HG02759 (cell line): ENCODE data around the gene C1QTNF8.

ENCODE experiments used
- ATAC-seq: cut with Tn5 transposase; IDR thresholded peaks from one replicate; pipeline ENCODE4 v1.9.1; 2021; ENCODE audit warnings: mild to moderate bottlenecking, moderate library complexity; ENCODE audit not compliant: unreplicated experiment

The C1QTNF8 gene

DNA sequence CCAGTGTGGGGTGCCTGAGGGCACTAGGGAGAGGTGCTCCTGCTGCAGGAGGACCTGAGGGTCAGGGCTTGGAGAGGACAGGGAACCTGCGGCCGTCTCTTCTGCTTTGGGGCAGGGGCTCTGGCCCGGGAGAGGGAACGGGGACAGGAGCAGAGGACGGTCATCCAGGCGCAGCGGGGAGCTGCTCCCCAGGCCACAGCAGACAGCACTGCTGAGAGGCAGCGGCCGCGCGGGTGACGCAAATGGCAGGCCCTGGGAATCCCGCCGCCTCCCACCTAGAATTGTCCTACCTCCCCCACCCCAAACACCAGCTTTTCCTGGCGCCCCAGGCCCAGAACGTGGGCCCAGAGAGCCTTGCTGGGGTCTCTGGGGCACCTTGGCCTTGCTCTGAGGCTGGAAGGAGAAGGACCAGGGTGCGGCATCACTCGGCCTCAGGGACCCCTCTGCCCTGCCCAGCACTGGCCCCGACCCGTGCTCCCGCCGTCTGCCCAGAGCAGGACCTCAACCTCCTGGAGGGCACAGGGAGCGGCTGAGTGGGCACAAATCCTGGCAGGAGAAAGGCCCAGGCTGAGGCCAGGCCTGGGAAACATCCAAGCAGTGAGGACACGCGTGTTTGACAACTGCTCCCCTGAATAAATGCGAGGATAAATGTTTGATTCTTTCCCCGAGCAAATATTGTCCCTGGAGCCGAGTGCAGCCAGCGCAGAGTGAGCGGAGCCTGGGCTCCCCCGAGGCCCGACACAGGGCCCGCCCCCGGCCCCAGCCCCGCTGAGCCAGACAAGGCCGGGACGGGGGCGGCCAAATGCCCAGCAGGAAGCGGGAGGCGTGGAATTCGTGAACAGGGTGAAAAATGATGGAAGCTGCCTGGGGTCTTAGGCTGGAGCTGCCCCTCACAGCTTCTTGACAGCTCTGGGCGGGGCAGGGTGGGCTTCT is 15.0 kb downstream of the C1QTNF8 start:
- ATAC-seq: no peak

DNA sequence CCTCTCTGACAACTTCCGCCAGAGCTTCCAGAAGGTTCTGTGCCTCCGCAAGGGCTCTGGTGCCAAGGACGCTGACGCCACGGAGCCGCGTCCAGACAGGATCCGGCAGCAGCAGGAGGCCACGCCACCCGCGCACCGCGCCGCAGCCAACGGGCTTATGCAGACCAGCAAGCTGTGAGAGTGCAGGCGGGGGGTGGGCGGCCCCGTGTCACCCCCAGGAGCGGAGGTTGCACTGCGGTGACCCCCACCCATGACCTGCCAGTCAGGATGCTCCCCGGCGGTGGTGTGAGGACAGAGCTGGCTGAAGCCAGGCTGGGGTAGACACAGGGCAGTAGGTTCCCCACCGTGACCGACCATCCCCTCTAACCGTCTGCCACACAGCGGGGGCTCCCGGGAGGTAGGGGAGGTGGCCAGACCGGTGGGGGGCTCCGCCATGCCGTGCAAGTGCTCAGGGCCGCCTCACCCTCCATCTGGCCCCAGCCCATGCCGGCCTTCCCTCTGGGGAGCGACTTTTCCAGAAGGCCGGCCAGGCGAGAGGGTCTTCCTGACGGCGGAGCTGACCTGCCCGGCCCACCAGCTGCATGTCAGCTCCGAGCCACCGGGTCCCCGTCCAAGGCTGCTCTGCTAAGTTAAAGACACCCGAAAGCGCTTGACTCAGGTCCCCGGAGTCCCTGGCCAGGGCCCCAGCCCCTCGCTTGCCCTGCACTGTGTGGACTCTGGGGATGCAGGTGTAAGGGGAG is 16.1 kb downstream of the C1QTNF8 start:
- ATAC-seq: no peak

DNA sequence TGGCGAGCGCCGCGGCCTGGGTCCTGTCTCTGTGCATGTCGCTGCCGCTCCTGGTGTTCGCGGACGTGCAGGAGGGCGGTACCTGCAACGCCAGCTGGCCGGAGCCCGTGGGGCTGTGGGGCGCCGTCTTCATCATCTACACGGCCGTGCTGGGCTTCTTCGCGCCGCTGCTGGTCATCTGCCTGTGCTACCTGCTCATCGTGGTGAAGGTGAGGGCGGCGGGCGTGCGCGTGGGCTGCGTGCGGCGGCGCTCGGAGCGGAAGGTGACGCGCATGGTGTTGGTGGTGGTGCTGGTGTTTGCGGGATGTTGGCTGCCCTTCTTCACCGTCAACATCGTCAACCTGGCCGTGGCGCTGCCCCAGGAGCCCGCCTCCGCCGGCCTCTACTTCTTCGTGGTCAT is 16.7 kb downstream of the C1QTNF8 start:
- no peak for ATAC-seq

DNA sequence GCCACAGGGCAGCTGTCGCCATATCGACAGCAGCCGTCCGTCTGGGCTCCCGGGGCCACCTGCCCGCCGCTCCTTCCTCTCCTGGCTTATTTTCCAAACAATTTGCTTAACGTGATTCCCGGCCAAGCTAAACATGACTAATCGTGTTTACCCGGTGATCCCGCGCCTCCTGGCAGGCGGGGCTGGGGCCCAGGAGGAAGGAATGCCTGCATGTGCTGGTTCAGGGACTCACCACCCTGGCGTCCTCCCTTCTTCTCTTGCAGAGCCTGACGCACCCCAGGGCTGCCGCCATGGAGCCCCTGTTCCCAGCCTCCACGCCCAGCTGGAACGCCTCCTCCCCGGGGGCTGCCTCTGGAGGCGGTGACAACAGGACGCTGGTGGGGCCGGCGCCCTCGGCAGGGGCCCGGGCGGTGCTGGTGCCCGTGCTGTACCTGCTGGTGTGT is 17.4 kb downstream of the C1QTNF8 start:
- ATAC-seq: no peak

DNA sequence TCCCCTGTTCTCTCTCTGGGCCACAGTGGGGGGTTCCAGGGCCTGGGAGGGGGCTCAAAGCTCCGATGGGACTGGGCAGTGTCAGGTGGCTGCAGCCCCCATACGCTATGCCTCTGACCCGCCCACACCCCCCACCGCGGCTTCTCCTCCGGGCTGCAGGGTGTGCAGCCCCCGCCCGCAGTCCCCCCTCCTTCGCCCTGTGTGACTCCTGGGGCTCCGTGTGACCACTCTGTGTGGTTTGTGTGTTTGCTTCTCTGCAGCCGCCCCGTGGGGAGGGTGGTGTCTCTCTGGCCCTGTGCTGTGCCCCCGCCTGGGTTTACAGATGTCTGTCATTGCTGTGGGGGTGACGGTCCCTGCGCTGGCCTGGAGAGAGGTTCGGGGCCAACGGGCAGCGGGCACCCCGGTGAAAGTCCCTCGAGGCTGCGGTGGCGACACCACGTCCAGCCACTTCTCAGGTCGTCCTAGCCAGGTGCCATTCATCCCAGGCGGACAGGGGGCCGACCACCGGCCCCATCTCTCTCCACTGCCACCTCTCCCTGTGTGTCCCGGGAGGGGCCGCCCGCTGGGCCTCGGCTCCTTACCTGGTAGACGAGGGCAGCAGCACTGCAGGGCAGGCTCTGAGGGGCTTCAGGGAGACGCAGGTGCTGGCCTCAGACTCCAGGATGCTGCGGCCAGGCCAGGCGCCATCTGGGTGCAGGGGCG is 18.0 kb downstream of the C1QTNF8 start:
- no peak for ATAC-seq

DNA sequence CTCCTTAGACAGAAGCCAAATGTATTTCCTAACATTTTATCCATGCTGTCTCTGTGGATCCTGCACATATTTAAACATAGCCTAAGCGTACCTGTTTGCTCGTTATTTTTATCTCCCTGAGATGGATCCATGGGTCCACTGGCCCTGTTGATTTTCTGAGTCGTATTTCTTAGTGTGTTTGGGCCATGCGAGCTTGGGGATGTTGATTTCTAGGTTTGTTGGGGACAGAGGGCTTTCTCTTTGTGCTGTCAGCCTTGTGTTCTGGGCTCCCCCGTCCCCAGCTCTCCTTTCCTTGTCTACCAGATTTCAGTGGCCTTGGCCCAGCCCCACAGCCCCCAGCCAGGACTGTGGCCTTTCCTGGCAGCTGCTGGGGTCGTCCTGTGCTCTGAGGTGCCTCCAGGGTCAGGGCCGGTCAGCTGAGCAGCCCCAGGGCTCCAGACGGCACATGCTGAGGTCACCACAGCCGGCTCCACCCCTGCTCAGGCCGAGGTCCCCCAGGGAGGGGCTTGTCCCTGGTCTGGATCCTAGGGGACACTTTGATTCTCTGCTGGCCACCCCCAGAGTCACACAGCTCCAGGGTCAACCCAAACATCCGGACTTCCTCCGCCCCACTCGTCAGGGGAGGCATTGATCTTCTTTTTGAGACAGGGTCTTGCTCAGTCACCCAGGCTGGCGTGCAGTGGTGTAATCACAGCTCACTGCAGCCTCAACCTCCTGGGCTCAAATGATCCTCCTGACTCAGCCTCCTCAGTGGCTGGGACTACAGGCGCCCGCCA is 19.1 kb downstream of the C1QTNF8 start:
- no peak for ATAC-seq

DNA sequence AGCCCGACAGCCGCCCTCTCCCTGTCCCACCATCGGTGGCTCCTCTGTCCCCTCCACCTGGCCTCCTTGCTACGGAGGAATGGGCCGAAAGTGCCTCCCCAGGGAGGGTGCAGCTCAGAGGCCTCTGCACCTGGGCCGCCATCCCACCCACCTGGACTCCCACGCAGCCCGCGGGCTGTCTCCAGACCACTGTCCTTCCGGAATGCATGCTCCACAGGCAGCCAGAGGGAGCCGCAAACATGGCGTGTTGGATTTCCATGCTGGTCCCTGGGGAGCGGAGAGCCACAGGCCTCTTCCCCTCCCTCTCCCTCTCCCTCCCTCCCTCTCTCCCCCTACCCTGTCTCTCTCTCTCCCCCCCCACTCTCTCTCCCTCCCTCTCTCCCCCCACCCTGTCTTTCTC is 20.5 kb downstream of the C1QTNF8 start:
- no peak for ATAC-seq

GRCh38 chr16:1074379-1074649 is 21.7 kb downstream of the C1QTNF8 start:
- ATAC-seq: no peak

- no peak for ATAC-seq
Observed at GRCh38 chr16:1073566-1074378, 22.3 kb downstream of the C1QTNF8 start.

DNA sequence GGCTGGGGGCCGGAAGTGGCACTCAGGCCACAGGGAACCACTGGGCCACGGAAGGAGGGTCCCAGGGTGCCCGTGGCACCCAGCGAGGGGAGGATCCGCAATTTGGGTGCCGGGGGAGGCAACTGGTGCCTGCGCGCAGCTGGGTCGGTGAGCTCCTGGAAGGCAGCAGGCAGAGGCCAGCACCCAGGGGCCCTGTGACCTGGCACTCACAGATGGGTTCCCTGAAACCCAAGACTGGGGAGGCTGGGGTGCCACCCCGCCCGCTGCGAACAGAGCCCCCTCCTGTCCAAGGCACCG is 22.8 kb downstream of the C1QTNF8 start:
- no peak for ATAC-seq

DNA sequence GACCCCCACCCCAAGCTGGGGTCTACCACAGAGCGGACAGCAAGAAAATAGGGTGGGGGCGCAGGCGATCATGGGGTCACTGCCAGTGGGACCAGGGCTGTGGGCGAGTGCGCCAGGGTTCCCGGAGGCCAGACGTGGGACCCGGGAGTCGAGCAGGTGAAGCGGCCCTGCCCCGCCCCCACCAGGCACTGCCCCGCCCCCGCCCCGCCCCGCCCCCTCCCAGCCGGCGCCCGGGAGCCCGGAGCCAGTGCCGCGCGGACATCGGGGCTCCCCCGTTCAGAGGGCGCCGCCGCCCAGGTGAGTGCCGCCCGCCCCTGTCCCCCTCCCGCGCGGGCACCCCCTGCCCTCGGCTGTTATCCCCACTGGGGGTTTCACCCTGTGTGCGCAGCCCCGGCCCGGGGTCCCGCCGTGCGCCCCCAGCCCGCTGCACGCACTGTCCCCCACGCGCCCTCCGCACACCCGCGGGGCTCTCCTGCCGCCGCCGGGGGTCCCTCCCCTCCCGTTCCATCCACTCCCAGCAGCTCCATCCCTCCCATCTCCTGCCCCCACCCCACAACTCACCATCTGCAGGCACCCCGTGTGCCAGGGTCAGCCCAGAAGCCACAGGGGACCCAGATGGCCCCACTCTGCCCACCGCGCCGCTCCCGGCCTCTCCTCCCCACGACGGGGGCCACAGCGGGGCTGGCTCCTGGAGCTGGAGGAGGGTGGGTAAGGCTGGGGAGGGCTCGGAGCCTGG is 23.4 kb downstream of the C1QTNF8 start, which contains the start of gene SSTR5:
Gene SSTR5 (plus strand): TSS at position 222 of the 736 bp plus-strand sequence. CDS start 6,122 bp downstream, outside the sequence.
- no peak for ATAC-seq

- no peak for ATAC-seq
Observed at GRCh38 chr16:1071561-1072225, 24.4 kb downstream of the C1QTNF8 start.

DNA sequence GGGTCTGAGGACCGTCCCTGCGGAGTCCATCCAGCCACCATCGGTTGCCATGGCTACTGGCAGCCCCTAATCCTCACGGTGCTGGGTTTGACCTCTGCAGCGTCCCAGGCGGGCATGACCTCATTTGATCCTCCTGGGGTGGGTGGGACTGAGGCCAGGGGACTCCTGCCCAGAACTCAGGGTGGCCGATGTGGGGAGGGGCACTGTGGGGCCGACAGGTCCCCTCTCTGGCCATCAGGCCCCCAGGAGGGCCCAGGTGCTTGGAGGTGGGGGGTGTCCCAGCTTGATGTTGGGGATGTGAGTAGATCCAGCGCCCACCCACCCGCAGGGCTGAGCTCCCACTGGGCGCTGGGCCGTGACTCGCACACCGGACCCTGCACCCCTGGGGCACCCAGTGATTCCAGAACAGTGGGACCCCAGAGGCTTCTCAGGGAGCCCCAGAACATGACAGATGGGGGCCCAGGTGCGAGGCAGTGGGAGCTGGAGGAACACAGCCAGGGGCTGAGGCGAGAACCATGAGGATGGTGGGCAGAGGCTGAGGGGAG is 25.1 kb downstream of the C1QTNF8 start:
- no peak for ATAC-seq

DNA sequence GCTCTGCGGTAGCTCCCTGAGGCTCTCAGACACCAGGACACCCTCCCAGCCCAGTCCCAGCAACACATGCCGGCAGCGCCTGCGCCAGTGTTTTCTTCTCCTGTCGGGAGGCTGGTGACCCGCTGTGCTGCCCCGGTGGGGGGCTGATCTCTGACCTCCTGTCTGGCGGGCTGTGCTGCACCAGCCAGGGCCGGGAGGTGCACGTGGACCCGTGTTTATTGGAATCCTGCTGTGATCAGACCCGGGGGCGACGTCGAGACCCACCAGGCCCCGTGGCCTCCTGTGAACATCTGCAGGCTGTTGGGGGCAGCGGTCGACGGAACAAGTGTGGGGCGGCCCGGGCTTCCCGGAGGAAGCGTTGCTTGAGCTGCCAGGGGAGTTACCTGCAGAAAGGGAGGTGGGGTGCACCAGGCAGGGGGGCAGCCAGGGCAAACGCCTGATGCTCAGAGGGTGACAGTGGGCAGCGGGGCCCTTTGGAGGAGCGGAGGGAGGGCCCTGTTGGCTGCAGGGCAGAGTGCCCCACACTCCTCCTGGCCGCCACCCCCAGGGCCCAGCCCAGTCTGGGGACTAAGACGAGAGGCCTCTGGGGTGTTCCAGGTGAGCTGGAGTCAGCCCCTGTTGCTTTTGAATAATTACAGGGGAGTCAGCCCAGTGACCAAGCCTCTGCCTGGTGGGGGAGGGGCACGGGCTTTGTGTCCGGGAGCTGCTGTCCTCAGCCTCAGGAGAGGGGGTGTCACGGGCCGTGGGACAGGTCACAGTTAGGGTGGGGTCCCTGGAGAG is 25.8 kb downstream of the C1QTNF8 start:
- ATAC-seq: no peak

- no peak for ATAC-seq
Observed at GRCh38 chr16:1069154-1069553, 26.9 kb downstream of the C1QTNF8 start.

DNA sequence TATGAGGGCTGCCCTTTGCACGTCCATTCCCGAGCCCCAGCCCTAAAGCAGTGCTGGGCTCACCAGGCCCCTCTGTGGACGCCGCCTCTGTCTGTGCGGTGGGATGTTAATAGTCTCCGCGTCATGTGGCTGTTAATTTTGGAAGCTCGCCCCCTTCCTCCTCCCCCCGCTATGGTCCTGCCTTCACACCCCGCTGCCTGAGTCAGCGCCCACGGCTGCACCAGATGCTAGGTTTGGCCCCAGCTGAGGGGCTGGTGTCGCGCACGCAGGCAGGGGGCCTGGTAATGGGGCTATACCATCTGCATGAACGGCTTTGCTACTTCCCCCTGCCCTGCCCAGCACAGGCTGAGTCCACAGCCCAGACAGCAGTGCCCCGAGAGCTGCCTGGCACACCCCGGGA is 27.6 kb downstream of the C1QTNF8 start:
- ATAC-seq: no peak

- ATAC-seq: no peak
Observed at GRCh38 chr16:1067629-1068028, 28.4 kb downstream of the C1QTNF8 start.
